ENCODE data around the gene ELMOD2. TPM values are rescaled to one million over a fixed set of nuclear protein-coding genes. Genes with fewer than 3 reads are reported as not detected.

The ELMOD2 gene
- total RNA-seq, 1 experiment from 2014 or later: 27.4 TPM

GRCh38 chr4:140584439-140584838 is 60.5 kb downstream of the ELMOD2 start:
- Mint-ChIP-seq H3K27ac (no peak overlapping the region), H3K36me3 (no peaks in the 10 kb centered on the region), H3K4me1 (no peaks in the 10 kb centered on the region), H3K9me3 (no peaks in the 10 kb centered on the region), H3K4me3 (no peak overlapping the region), H3K27me3 (ENCODE audit: low read depth) (peaks cover 7% of the 10 kb centered on the region)
- ChIA-PET POLR2A (no interaction called here), CTCF (interaction anchor here (2.0 kb wide), 1 partner anchor 10 kb away, joined by 5 read pairs; no protein-coding TSS in a partner anchor)
- ATAC-seq (no peak), DNase-seq (ENCODE audit: low spot score) (no peak)
- no peak for TF ChIP-seq TEAD4 (CRISPR knock-in tag; IDR thresholded peaks at IDR 0.05)
- no peak for TF ChIP-seq ZNF425 (CRISPR knock-in tag; conservative IDR thresholded peaks at IDR 0.05)
- TF ChIP-seq CBFB (CRISPR knock-in tag; IDR thresholded peaks at IDR 0.05; ENCODE audit: low read depth): no peak
- TF ChIP-seq E2F4 (CRISPR knock-in tag; IDR thresholded peaks at IDR 0.05; ENCODE audit: borderline replicate concordance, low read depth): no peak
- TF ChIP-seq ARID4B (CRISPR knock-in tag; IDR thresholded peaks at IDR 0.05; ENCODE audit: borderline replicate concordance): no peak
- TF ChIP-seq SP1 (CRISPR knock-in tag; conservative IDR thresholded peaks at IDR 0.05): no peak

GRCh38 chr4:140595065-140595464 is 71.1 kb downstream of the ELMOD2 start:
- DNase-seq (ENCODE audit: low spot score): peak; percentile 42
- Mint-ChIP-seq H3K27ac (no peak overlapping the region), H3K4me3 (no peak overlapping the region), H3K4me1 (no peaks in the 10 kb centered on the region), H3K27me3 (ENCODE audit: low read depth) (no peaks in the 10 kb centered on the region; the same call in none of the 2 replicates), H3K9me3 (peaks cover 10% of the 10 kb centered on the region), H3K36me3 (peaks cover 9% of the 10 kb centered on the region)
- peak; percentile 100 for ATAC-seq
- peak; percentile 49; the same call in 1 of the 2 replicates for TF ChIP-seq CTCF (IDR thresholded peaks at IDR 0.05)
- TF ChIP-seq GRHL2 (CRISPR knock-in tag; IDR thresholded peaks at IDR 0.05; ENCODE audit: insufficient replicate concordance, severe bottlenecking): no peak
- peak; percentile 79 for TF ChIP-seq FOXK1 (CRISPR knock-in tag; IDR thresholded peaks at IDR 0.05)
- POLR2A ChIA-PET: interaction anchor here (1.1 kb wide), 1 partner anchor 9 kb away, joined by 6 read pairs; no protein-coding TSS in a partner anchor
- CTCF ChIA-PET: interaction anchor here (0.5 to 1.9 kb wide), 24 partner anchors 10 to 538 kb away, joined by 3 to 9 read pairs (median 4); partner anchors contain the start of genes RNF150 and SCOC

GRCh38 chr4:140600408-140600807 is 76.4 kb downstream of the ELMOD2 start:
- CTCF ChIA-PET: interaction anchor here (2.6 kb wide), 1 partner anchor 35 kb away, joined by 6 read pairs; no protein-coding TSS in a partner anchor
- H3K4me1 Mint-ChIP-seq: peaks cover 5% of the 10 kb centered on the region; the same call in 1 of the 2 replicates
- H3K27me3 Mint-ChIP-seq (ENCODE audit: low read depth): no peaks in the 10 kb centered on the region
- no peak for DNase-seq (ENCODE audit: low spot score)
- no peak overlapping the region for H3K27ac Mint-ChIP-seq
- H3K36me3 Mint-ChIP-seq: no peaks in the 10 kb centered on the region
- H3K9me3 Mint-ChIP-seq: no peaks in the 10 kb centered on the region
- peak; percentile 53 for ATAC-seq
- H3K4me3 Mint-ChIP-seq: no peak overlapping the region
- POLR2A ChIA-PET: no interaction called here
- no peak for TF ChIP-seq ERG (CRISPR knock-in tag; IDR thresholded peaks at IDR 0.05)
- TF ChIP-seq KAT7 (CRISPR knock-in tag; IDR thresholded peaks at IDR 0.05; ENCODE audit: borderline replicate concordance): no peak
- TF ChIP-seq ZNF138 (CRISPR knock-in tag; conservative IDR thresholded peaks at IDR 0.05): no peak
- no peak for TF ChIP-seq JUN (CRISPR knock-in tag; IDR thresholded peaks at IDR 0.05)
- TF ChIP-seq ZNF512 (CRISPR knock-in tag; IDR thresholded peaks at IDR 0.05; ENCODE audit: borderline replicate concordance): no peak
